ENCODE results near the gene NOLC1. TPM values are rescaled to one million over a fixed set of nuclear protein-coding genes. Genes with fewer than 3 reads are reported as not detected.

NOLC1 gene
- total RNA-seq, 2 donors from 2014 or later, result 98.9 to 172 TPM

Other genes with a start within 250 kb of the NOLC1 start
- 10 to 100 TPM; 36.5 to 39.3 TPM for gene ARMH3, start 96.2 kb upstream of the NOLC1 start, total RNA-seq
- 10 to 100 TPM; 25.0 to 28.6 TPM for gene HPS6, start 87.0 kb upstream of the NOLC1 start, total RNA-seq
- 10 to 100 TPM; 61.8 to 87.9 TPM for gene LDB1, start 32.0 kb upstream of the NOLC1 start, total RNA-seq
- gene PPRC1, start 19.3 kb upstream of the NOLC1 start, total RNA-seq, result 100 to 1,000 TPM in 1 of 2 donors, 10 to 100 TPM in 1; 56.3 to 134 TPM
- not detected for gene ELOVL3, start 73.9 kb downstream of the NOLC1 start, total RNA-seq
- gene PITX3, start 89.1 kb downstream of the NOLC1 start, total RNA-seq, result not detected
- 10 to 100 TPM; 63.2 to 65.3 TPM for gene GBF1, start 93.1 kb downstream of the NOLC1 start, total RNA-seq
- 100 to 1,000 TPM; 370 to 522 TPM for gene NFKB2, start 243.3 kb downstream of the NOLC1 start, total RNA-seq

Measured in natural killer cell treated with Interleukin-12 subunit alpha and Interleukin-12 subunit beta and Interleukin-15 and Interleukin-18, amount 100 ng/mL, for 72 hours (primary cell).